ENCODE results near the gene CEP170B.

DNA sequence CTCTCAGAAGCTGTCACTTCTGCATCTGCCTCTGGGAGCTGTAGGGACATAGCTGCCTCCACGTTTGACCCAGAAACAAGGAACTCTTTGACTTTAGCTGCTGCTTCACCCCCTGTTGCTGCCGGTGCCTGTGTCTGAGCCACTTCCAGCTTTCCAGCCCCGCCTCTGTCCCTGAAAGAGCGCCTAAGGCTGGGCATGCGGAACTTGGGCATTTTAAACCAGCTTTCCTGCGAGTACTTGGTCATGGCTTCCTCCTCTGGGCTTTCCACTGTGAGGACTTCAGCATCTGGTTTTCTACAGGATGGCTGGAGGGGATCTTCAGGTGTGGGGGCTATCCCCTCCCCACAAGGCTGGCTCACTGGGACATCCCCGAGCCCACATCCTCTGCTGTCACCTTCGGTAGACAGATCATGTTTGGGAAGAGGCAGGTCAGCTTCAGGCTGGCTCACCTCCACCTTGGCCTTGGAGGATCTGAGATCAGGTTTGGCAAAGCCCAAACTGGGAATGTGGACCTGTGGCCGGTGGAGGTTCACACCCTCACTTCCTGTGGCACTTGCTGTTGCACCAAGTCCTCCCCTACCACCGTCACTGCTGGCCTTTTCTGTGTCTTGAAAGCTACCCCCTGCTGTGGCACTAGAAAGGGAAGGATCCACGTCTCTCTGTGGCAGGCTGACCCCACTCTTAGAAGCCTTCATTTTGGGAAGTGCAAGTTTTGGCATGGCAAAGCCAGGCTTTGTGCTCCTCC lies 74.8 kb downstream of the CEP170B start:
- TF ChIP-seq, protein P1, sequence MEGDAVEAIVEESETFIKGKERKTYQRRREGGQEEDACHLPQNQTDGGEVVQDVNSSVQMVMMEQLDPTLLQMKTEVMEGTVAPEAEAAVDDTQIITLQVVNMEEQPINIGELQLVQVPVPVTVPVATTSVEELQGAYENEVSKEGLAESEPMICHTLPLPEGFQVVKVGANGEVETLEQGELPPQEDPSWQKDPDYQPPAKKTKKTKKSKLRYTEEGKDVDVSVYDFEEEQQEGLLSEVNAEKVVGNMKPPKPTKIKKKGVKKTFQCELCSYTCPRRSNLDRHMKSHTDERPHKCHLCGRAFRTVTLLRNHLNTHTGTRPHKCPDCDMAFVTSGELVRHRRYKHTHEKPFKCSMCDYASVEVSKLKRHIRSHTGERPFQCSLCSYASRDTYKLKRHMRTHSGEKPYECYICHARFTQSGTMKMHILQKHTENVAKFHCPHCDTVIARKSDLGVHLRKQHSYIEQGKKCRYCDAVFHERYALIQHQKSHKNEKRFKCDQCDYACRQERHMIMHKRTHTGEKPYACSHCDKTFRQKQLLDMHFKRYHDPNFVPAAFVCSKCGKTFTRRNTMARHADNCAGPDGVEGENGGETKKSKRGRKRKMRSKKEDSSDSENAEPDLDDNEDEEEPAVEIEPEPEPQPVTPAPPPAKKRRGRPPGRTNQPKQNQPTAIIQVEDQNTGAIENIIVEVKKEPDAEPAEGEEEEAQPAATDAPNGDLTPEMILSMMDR (IDR thresholded peaks at IDR 0.05; ENCODE audit: low read depth, low read length, missing input control), result no peak
- no peak for TF ChIP-seq TAF1 (conservative IDR thresholded peaks at IDR 0.05)
- TF ChIP-seq, protein P2, sequence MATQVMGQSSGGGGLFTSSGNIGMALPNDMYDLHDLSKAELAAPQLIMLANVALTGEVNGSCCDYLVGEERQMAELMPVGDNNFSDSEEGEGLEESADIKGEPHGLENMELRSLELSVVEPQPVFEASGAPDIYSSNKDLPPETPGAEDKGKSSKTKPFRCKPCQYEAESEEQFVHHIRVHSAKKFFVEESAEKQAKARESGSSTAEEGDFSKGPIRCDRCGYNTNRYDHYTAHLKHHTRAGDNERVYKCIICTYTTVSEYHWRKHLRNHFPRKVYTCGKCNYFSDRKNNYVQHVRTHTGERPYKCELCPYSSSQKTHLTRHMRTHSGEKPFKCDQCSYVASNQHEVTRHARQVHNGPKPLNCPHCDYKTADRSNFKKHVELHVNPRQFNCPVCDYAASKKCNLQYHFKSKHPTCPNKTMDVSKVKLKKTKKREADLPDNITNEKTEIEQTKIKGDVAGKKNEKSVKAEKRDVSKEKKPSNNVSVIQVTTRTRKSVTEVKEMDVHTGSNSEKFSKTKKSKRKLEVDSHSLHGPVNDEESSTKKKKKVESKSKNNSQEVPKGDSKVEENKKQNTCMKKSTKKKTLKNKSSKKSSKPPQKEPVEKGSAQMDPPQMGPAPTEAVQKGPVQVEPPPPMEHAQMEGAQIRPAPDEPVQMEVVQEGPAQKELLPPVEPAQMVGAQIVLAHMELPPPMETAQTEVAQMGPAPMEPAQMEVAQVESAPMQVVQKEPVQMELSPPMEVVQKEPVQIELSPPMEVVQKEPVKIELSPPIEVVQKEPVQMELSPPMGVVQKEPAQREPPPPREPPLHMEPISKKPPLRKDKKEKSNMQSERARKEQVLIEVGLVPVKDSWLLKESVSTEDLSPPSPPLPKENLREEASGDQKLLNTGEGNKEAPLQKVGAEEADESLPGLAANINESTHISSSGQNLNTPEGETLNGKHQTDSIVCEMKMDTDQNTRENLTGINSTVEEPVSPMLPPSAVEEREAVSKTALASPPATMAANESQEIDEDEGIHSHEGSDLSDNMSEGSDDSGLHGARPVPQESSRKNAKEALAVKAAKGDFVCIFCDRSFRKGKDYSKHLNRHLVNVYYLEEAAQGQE (IDR thresholded peaks at IDR 0.05), result no peak
- TF ChIP-seq, protein P3, sequence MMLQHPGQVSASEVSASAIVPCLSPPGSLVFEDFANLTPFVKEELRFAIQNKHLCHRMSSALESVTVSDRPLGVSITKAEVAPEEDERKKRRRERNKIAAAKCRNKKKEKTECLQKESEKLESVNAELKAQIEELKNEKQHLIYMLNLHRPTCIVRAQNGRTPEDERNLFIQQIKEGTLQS (IDR thresholded peaks at IDR 0.05), result no peak
- TF ChIP-seq SP1 (IDR thresholded peaks at IDR 0.05), result no peak
- no peak for TF ChIP-seq RXRA (IDR thresholded peaks at IDR 0.05)
- no peak for TF ChIP-seq RAD21 (IDR thresholded peaks at IDR 0.05)
- no peak for TF ChIP-seq FOXA2 (IDR thresholded peaks at IDR 0.05)
- TF ChIP-seq YY1 (IDR thresholded peaks at IDR 0.05), result no peak
